Mesodermal cell (in vitro differentiated cells): ENCODE data around the gene BDP1.
A peak's percentile ranks its signal among the peaks of the same experiment; 100 is the strongest.
"Not testable (repeated sequence)": the region's sequence is repeated elsewhere in the genome, so short reads cannot be mapped to it uniquely, and the experiment has no call there.

Source experiments
- H3K27ac ChIP-seq: 2 replicates; pipeline ENCODE4 v1.7.0; 2013; ENCODE audit warnings: mild to moderate bottlenecking, low read depth, low read length, moderate library complexity; ENCODE audit not compliant: severe bottlenecking
- H3K36me3 ChIP-seq: 2 replicates; pipeline ENCODE4 v1.7.1; 2013; ENCODE audit warnings: mild to moderate bottlenecking, low read length, moderate library complexity; ENCODE audit not compliant: control insufficient read depth, insufficient read depth
- H3K4me1 ChIP-seq: one replicate; pipeline ENCODE4 v1.7.1; 2013; ENCODE audit warnings: mild to moderate bottlenecking, low read length; ENCODE audit not compliant: insufficient read depth, control insufficient read depth, poor library complexity, severe bottlenecking
- H3K4me3 ChIP-seq: 2 replicates; pipeline ENCODE4 v1.7.0; 2013; ENCODE audit warnings: low read length, control low read depth, mild to moderate bottlenecking; ENCODE audit not compliant: insufficient read depth, poor library complexity, severe bottlenecking; ENCODE audit errors: extremely low read depth
- H3K9me3 ChIP-seq: 2 replicates; pipeline ENCODE4 v1.7.1; 2013; ENCODE audit warnings: mild to moderate bottlenecking, low read length, moderate library complexity; ENCODE audit not compliant: control insufficient read depth
- WGBS, 2 experiments: methylation state at CpG; one replicate each; pipeline ENCODE4 v1.1.5; 2013; ENCODE audit warnings: missing lambda C conversion rate in 2 of 2; ENCODE audit not compliant: insufficient coverage in 2 of 2; 5-methylcytosine and 5-hydroxymethylcytosine counted together

BDP1 gene

DNA sequence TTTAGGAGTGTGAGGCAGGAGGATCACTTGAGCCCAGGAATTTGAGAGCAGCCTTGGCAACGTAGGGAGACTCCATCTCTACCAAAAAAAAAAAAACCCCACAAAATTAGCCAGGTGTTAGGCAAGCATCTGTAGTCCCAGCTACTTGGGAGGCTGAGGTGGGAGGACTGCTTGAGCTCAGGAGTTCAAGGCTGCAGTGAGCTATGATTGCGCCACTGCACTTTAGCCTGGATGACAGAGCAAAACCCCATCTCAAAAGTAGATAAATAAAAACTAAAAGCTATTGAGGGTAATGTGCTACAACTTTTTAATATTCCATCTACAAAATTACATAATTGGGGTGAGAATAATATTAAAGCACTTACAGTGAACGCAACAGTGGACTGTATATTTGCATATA lies 5.9 kb downstream of the BDP1 start:
- Histone ChIP-seq H3K36me3 (peaks cover 76% of the 10 kb centered on the region), H3K4me3 (no peak overlapping the region), H3K27ac (no peak overlapping the region), H3K4me1 (no peaks in the 10 kb centered on the region), H3K9me3 (no peaks in the 10 kb centered on the region)
- no CpG with 5 or more reads among the region's 3 CpGs for WGBS, 2 experiments

DNA sequence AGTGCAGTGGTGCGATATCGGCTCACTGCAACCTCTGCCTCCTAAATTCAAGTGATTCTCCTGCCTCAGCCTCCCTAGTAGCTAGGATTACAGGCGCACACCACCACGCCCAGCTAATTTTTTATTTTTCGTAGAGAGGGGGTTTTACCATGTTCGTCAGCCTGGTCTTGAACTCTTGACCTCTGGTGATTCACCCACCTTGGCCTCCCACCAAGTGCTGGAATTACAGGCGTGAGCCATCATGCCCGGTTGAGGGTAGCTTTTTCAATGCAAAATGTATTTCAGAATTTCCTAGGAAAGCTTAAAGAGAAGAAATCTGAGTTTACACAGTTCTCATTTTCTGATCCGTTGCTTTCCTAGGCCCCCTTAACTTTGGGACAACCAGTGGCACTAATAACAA lies 15.7 kb downstream of the BDP1 start:
- 91 to 97% methylated on average over 6 to 7 of the region's 9 CpGs for WGBS, 2 experiments
- no peaks in the 10 kb centered on the region for H3K4me1 ChIP-seq
- no peaks in the 10 kb centered on the region for H3K9me3 ChIP-seq
- no peak overlapping the region for H3K4me3 ChIP-seq
- H3K27ac ChIP-seq = no peak overlapping the region
- H3K36me3 ChIP-seq = peaks cover 78% of the 10 kb centered on the region

DNA sequence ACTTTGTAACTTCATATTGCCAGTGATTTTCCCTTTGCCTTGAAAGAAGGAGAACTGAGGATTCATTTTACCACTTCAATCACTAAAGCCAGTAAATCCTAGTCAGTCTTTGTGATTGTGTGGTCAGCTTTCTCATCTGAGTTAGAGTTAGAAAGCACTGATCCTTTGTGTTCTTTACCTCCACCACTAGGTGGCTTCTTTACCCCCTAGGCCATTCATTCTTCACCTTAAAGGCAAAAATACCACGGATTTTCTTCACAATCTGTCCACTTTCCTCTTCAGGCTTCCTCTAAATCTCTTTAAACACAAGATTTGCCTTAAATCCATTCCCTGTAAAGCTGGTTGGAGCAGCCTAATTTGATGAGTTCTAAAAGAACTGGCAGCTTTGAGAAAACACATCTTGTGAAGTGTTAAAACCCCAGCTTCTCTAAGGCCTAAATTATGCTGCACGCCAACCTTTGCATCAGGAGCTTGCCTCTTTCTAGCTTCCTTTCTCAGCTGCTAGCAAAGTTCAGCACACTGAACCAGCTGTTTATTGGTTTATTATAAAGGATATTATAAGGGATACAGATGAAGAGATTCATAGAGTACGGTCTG lies 20.4 kb downstream of the BDP1 start:
- no peak overlapping the region for H3K27ac ChIP-seq
- H3K4me3 ChIP-seq = no peak overlapping the region
- no peaks in the 10 kb centered on the region for H3K9me3 ChIP-seq
- 83% methylated on average over 1 to 3 of the region's 3 CpGs for WGBS, 2 experiments
- H3K36me3 ChIP-seq = peaks cover 87% of the 10 kb centered on the region
- H3K4me1 ChIP-seq = no peaks in the 10 kb centered on the region

DNA sequence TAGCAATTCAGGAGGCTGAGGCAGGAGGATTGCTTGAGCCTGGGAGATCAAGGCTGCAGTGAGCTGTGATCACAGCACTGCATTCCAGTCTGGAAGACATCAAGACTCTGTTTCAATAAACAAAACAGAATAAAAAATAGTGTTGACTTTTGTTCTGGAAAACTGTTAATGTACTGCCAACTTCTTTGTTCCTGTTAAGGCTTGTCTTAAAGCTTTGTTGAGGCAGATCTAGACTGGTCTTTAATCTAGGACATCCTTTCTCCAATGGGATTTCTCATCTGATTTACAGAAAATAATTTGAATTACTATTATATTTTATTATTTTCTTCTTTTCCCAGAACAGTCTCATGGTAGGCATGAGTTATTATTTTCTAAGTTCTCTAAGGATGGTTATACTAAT lies 26.0 kb downstream of the BDP1 start:
- Histone ChIP-seq H3K4me1 (peaks cover 3% of the 10 kb centered on the region), H3K27ac (no peak overlapping the region), H3K9me3 (no peaks in the 10 kb centered on the region), H3K4me3 (no peak overlapping the region), H3K36me3 (peaks cover 72% of the 10 kb centered on the region)

DNA sequence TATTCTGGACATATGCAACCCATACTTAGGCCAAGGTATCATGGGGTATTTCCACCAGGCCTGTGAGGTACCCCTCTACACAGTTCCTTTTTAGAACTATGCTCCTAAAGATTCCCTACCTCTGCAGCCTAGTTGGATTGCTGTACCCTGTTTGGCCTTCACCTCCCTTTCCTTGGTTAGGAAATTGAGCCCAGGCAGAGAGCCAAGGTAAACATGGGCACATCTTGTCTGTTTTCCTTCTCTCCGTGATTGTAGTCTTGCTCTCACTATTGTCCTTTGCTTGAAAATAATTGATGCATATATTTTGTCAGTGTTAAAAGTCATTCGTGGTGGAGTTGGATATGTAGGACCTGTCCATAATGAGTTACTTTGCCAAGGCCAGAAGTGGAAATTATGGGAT lies 26.7 kb downstream of the BDP1 start:
- peaks cover 72% of the 10 kb centered on the region for H3K36me3 ChIP-seq
- H3K27ac ChIP-seq = no peak overlapping the region
- WGBS, 2 experiments = 80 to 100% methylated on average over 1 to 2 of the region's 2 CpGs

DNA sequence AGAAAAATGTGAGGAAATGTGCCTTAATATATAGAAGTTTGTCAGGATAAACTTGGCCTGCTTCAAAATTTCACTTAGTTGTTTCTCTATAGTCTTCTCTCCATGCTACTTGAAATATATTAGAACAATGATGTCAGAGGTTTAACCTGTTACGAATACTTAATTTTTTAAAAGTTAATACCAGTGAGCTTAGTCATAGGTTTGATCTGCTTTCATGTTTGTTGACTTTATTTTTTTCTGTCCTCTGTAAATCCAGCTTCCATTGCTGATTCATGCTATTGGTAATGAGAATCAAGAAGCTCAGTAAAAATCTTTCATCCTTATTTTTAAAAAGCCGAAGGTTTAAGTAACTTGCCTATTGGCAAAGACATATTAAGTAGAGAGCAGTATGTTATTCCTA lies 27.9 kb downstream of the BDP1 start:
- Histone ChIP-seq H3K4me1 (peaks cover 3% of the 10 kb centered on the region), H3K4me3 (no peak overlapping the region), H3K36me3 (peaks cover 72% of the 10 kb centered on the region), H3K27ac (peak overlapping the region; percentile 73), H3K9me3 (no peaks in the 10 kb centered on the region)
- WGBS, 2 experiments = no CpG with 5 or more reads among the region's 2 CpGs

More for the DNA sequence above, 26.7 kb downstream of the BDP1 start:
- no peaks in the 10 kb centered on the region for H3K9me3 ChIP-seq
- H3K4me1 ChIP-seq = peaks cover 3% of the 10 kb centered on the region
- H3K4me3 ChIP-seq = no peak overlapping the region

DNA sequence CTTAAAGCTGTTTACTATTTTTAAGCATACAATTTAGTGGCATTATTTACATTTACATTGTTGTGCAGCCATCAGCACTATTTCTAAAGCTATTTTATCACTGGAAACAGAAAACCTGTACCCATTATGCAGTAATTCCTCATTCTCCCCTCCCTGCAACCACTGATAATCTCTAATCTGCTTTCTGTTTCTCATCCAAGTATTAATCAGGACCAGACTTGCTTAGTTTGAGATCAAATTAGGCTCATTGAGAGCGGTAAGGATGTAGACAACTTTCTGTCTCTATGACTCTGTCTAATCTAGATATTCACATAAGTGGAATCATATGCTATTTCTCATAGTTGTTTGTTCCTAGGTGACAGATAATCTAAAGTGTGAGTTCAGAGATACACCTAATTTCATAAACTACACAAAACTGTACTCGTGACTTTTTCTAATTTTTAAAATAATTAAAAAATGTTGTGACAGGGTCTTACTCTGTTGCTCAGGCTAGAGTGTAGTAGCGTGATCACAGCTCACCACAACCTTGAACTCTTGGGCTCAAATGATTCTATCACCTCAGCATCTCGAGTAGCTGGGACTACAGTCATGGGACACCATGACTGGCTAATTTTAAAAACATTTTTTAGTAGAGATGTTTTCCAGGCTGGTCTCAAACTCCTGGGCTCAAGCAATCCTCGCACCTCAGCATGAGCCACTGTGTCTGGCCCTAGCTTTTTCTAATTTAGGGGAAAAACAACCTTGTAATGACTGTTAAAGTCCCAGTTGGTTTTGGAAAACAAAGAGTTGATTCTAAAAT lies 37.6 kb downstream of the BDP1 start:
- H3K9me3 ChIP-seq = no peaks in the 10 kb centered on the region
- H3K27ac ChIP-seq = no peak overlapping the region
- no peaks in the 10 kb centered on the region for H3K4me1 ChIP-seq
- H3K4me3 ChIP-seq = no peak overlapping the region
- H3K36me3 ChIP-seq = peaks cover 72% of the 10 kb centered on the region
- 80 to 90% methylated on average over 2 to 3 of the region's 5 CpGs for WGBS, 2 experiments

DNA sequence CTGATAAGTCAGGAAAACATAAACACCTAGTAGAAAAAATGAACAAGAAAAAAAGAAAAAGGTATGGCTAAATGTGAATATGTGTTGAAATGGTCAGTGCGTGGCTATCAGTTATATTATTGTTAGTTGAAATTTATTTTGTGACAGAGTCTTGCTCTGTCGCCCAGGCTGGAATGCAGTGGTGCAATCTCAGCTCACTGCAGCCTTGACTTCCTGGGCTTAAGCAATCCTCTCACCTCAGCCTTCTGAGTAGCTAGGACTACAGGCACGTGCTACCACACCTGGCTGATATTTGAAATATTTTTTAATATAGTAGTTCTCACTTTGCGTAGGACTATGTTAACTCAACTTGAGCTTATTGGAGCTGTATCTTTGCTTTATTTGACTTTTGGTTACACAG lies 38.8 kb downstream of the BDP1 start:
- peaks cover 70% of the 10 kb centered on the region for H3K36me3 ChIP-seq
- not testable (repeated sequence) for H3K4me1 ChIP-seq, H3K9me3 ChIP-seq, H3K4me3 ChIP-seq, H3K27ac ChIP-seq
- WGBS, 2 experiments = 100% methylated on average over 1 of the region's 4 CpGs

DNA sequence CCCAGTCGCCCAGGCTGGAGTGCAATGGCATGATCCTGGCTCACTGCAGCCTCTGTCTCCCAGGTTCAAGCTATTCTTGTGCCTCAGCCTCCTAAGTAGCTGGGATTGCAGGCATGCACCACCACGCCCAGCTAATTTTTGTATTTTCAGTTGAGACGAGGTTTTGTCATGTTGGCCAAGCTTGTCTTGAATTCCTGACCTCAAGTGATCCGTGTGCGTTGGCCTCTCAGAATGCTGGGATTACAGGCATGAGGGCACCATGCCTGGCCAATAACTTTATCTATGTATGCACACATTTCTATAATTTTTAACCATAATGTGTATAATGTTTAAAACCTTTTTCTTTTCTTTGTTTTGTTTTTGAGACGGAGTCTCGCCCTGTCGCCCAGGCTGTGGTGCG lies 43.3 kb downstream of the BDP1 start:
- H3K4me3 ChIP-seq, H3K27ac ChIP-seq, H3K4me1 ChIP-seq, H3K9me3 ChIP-seq: not testable (repeated sequence)
- H3K36me3 ChIP-seq = peaks cover 71% of the 10 kb centered on the region
- 96 to 97% methylated on average over 6 to 8 of the region's 9 CpGs for WGBS, 2 experiments

DNA sequence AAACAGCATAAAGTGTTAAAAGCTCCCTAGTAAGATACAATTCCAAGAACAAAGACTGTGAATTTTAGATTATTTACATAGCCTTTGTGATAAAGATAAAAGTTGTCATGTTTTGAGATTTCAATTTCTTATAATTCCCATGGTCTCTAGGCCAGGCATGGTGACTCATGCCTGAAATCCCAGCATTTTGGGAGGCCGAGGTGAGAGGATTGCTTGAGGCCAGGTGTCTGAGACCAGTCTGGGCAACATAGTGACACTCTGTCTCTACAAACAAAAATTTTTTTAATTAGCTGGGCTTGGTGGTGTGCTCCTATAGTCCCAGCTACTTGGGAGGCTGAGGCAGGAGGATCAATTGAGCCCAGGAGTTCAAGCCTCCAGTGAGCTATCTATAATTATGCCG lies 48.1 kb downstream of the BDP1 start:
- peaks cover 71% of the 10 kb centered on the region for H3K36me3 ChIP-seq
- no peak overlapping the region for H3K4me3 ChIP-seq
- no peaks in the 10 kb centered on the region for H3K4me1 ChIP-seq
- 88 to 92% methylated on average over 1 to 2 of the region's 2 CpGs for WGBS, 2 experiments
- no peaks in the 10 kb centered on the region for H3K9me3 ChIP-seq
- no peak overlapping the region for H3K27ac ChIP-seq

DNA sequence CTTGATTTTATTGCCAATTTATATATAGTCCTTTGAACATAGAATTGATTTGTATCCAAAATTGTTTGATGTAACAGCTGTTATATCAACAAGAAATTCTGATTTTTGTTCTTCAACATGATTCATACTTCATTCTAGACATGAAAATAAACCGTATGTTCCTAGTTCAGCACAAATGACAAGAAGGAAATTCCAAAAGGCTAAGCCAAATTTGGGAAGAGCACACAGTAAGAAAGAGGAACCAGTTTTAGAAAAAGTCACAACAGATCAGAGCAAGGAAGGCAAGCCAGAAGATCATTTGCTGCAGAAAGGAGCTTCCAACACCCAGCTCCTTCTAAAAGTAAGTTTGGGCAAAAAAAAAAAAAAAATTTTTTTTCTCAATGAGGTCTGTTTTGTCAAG lies 66.7 kb downstream of the BDP1 start:
- peaks cover 64% of the 10 kb centered on the region for H3K36me3 ChIP-seq
- H3K27ac ChIP-seq = no peak overlapping the region
- H3K4me3 ChIP-seq = no peak overlapping the region
- no peaks in the 10 kb centered on the region for H3K4me1 ChIP-seq
- no CpG with 5 or more reads among the region's 1 CpG for WGBS, 2 experiments
- H3K9me3 ChIP-seq = no peaks in the 10 kb centered on the region
